Testis (tissue), 3 donors: ENCODE data around the gene ULK4. TPM values are rescaled to one million over a fixed set of nuclear protein-coding genes. Genes with fewer than 3 reads are reported as not detected.

Source experiments
- DNase-seq: peaks from one replicate; pipeline ENCODE4 v3.0.0-alpha.2; 2019
- H3K27ac ChIP-seq, 2 donors: fragments of 200-600 bp; sonication (generic); one replicate each; pipeline ENCODE4 v1.5.1; 2019
- H3K27me3 ChIP-seq: fragments of 200-600 bp; sonication (generic); one replicate; pipeline ENCODE4 v1.5.1; 2019
- H3K36me3 ChIP-seq: fragments of 200-600 bp; sonication (generic); one replicate; pipeline ENCODE4 v1.5.1; 2017; ENCODE audit warnings: low read depth; ENCODE audit errors: missing control alignments
- H3K4me1 ChIP-seq: fragments of 200-600 bp; sonication (generic); one replicate; pipeline ENCODE4 v1.5.1; 2019
- H3K4me3 ChIP-seq, 2 donors: fragments of 200-600 bp; sonication (generic); one replicate each; pipeline ENCODE4 v1.5.1; 2017 to 2019
- H3K9me3 ChIP-seq: fragments of 200-600 bp; sonication (generic); one replicate; pipeline ENCODE4 v1.5.1; 2017
- CTCF ChIP-seq, 3 experiments: fragments of 450-650 bp in 2 of 3; fragments of 200-600 bp in 1 of 3; sonication (generic) in 1 of 3; IDR thresholded peaks; one replicate each; pipeline ENCODE4 v1.5.1; 2016 to 2019; ENCODE audit warnings: antibody characterized with exemption in 3 of 3, mild to moderate bottlenecking in 2 of 3, moderate library complexity in 1 of 3
- POLR2A ChIP-seq: fragments of 450-650 bp; IDR thresholded peaks from one replicate; pipeline ENCODE4 v1.6.1; 2017; ENCODE audit warnings: antibody characterized with exemption, mild to moderate bottlenecking, moderate library complexity
- WGBS, 2 donors: methylation state at CpG; one replicate each; pipeline ENCODE4 v1.1.5; 2018; 5-methylcytosine and 5-hydroxymethylcytosine counted together
- intact Hi-C: fragments of 100-400 bp; cut with DNase I; formaldehyde crosslinking; loops from one replicate; pipeline ENCODE4 v1.15.1; 2023; ENCODE audit warnings: low total_unique reads
- polyA plus RNA-seq: library from polyadenylated mRNA; stranded (reverse); fragments of 350-450 nt; fragmentation: Illumina TruSeq; extraction: RNeasy Lipid Tissue Mini Kit (QIAGEN cat#74804); gene quantifications from one replicate; pipeline ENCODE4 v1.2.3, GENCODE V29; 2014; ENCODE audit warnings: low read depth, low replicate concordance; ENCODE audit not compliant: insufficient read depth
- total RNA-seq, 2 donors: library from RNA; depleted of rRNA; stranded (reverse); fragments of >200 nt; gene quantifications; one replicate each; pipeline ENCODE4 v1.2.3, GENCODE V29; 2016

The ULK4 gene
- total and polyA plus RNA-seq, 3 donors from 2014 or later, result 45.7 to 91.6 (median 47.4) TPM

DNA sequence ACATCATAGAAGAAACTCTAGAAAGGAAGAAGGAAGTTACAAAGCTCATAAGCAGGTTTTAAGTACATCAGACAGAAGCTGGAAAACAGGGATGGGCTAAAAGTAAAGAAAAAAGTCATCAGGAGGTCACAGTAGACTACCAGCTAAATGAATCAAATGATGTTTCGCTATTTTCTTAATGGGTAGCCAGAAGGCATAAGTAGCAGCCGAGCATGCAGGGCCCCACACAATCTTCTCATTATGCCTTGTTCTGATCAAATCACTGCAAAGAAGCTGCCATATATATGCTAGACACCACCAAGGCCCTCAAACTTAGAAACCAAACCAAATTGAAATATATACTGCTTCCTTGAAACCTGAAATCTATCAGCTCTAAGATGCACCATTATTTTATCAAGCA lies 349.1 kb downstream of the ULK4 start:
- WGBS, 2 donors, result 94 to 98% methylated on average over 2 of the region's 2 CpGs
- Histone ChIP-seq H3K9me3 (no peaks in the 10 kb centered on the region), H3K4me1 (no peaks in the 10 kb centered on the region), H3K4me3 (no peak overlapping the region), H3K36me3 (no peaks in the 10 kb centered on the region), H3K27ac (no peak overlapping the region), H3K27me3 (no peaks in the 10 kb centered on the region)
- no peak for DNase-seq
- intact Hi-C loops, result no loop called here
- TF ChIP-seq POLR2A (no peak), CTCF (IDR thresholded peaks at IDR 0.05) (no peak)

DNA sequence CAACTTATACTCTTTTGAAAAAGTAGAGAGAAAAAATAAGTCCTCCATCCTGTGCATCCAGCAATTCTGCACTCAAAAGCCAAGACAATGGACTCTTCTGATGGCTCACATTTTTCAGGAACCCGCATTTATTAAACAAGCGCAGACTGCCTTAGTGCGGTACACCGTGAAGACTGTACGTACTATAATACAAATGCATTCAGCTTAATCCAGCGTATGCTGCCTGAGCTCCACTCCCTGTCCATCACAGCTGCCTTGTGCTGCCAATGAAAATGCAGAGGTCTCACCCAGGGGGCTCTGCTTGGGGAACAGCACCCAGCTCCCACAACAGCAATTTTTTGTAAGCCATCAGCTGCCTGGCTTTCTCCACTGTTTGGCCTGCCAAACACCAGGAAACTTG lies 350.9 kb downstream of the ULK4 start:
- DNase-seq, result no peak
- Histone ChIP-seq H3K27me3 (no peaks in the 10 kb centered on the region), H3K36me3 (no peaks in the 10 kb centered on the region), H3K4me1 (no peaks in the 10 kb centered on the region), H3K4me3 (no peak overlapping the region), H3K9me3 (no peaks in the 10 kb centered on the region), H3K27ac (no peak overlapping the region)
- WGBS, 2 donors, result 98% methylated on average over 6 of the region's 6 CpGs
- no peak for TF ChIP-seq POLR2A
- no peak for TF ChIP-seq CTCF (IDR thresholded peaks at IDR 0.05)
- intact Hi-C loops, result no loop called here

DNA sequence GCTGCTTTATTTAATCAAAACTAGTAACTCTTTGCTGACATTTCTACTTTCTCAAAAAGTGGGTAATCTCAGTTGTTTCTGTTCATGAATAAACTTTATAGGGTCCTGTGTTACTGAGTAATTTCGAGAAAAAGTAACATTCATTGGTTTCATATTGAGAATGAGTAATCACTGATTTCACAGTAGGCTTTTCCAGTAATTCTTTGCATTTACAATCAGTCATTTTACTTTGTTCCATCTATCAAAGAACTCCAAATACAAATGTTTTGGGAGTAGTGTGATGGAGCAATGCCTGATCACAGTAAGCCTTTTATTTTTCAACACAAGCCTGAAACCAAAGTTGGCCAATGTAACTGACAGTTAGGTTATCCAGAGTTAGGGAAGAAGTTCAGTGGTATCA lies 353.6 kb downstream of the ULK4 start:
- no peaks in the 10 kb centered on the region for H3K4me1 ChIP-seq
- no peak overlapping the region for H3K27ac ChIP-seq
- WGBS, 2 donors, result 84 to 85% methylated on average over 1 of the region's 1 CpG
- H3K4me3 ChIP-seq, result no peak overlapping the region
- TF ChIP-seq CTCF (IDR thresholded peaks at IDR 0.05) (no peak), POLR2A (no peak)
- intact Hi-C loops, result no loop called here
- no peaks in the 10 kb centered on the region for H3K27me3 ChIP-seq
- no peaks in the 10 kb centered on the region for H3K9me3 ChIP-seq
- no peak for DNase-seq
- no peaks in the 10 kb centered on the region for H3K36me3 ChIP-seq

DNA sequence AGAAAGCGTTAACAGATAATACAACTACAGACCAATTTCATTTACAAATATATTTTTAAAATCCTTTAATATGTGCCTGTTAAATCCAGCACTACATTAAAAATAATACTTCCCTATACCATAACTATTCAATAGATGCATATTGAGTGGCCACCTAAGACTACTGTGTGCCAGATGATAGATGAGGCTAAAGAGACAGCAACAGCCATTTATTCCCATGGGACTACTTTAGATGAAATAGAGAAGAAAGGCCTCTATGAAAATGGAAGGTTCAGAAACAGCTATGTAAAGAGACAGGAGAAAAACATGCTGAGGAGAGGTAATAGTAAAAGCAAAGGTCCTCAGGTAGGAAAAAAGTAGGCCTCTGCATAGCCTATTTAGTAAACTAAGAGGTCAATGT lies 358.1 kb downstream of the ULK4 start:
- no peaks in the 10 kb centered on the region for H3K4me1 ChIP-seq
- 95 to 100% methylated on average over 1 of the region's 1 CpG for WGBS, 2 donors
- no peaks in the 10 kb centered on the region for H3K36me3 ChIP-seq
- no peak overlapping the region for H3K4me3 ChIP-seq
- DNase-seq, result no peak
- H3K27me3 ChIP-seq, result no peaks in the 10 kb centered on the region
- H3K9me3 ChIP-seq, result no peaks in the 10 kb centered on the region
- intact Hi-C loops, result no loop called here
- no peak overlapping the region for H3K27ac ChIP-seq
- TF ChIP-seq CTCF (IDR thresholded peaks at IDR 0.05), result no peak
- no peak for TF ChIP-seq POLR2A

- Histone ChIP-seq H3K9me3 (no peaks in the 10 kb centered on the region), H3K36me3 (no peaks in the 10 kb centered on the region), H3K4me1 (no peaks in the 10 kb centered on the region), H3K27ac (no peak overlapping the region), H3K27me3 (no peaks in the 10 kb centered on the region), H3K4me3 (no peak overlapping the region)
- DNase-seq, result no peak
- TF ChIP-seq CTCF (IDR thresholded peaks at IDR 0.05) (no peak), POLR2A (no peak)
- intact Hi-C loops, result no loop called here
These were observed 359.8 kb downstream of the ULK4 start for GRCh38 chr3:41602121-41602520.
